ENCODE results near the gene SBK2. TPM values are rescaled to one million over a fixed set of nuclear protein-coding genes. Genes with fewer than 3 reads are reported as not detected.

The SBK2 gene
- total and polyA plus RNA-seq, 9 of the 15 experiments (the other 6 are each of a cell fraction or from before 2014, with no cell fraction given) = not detected

DNA sequence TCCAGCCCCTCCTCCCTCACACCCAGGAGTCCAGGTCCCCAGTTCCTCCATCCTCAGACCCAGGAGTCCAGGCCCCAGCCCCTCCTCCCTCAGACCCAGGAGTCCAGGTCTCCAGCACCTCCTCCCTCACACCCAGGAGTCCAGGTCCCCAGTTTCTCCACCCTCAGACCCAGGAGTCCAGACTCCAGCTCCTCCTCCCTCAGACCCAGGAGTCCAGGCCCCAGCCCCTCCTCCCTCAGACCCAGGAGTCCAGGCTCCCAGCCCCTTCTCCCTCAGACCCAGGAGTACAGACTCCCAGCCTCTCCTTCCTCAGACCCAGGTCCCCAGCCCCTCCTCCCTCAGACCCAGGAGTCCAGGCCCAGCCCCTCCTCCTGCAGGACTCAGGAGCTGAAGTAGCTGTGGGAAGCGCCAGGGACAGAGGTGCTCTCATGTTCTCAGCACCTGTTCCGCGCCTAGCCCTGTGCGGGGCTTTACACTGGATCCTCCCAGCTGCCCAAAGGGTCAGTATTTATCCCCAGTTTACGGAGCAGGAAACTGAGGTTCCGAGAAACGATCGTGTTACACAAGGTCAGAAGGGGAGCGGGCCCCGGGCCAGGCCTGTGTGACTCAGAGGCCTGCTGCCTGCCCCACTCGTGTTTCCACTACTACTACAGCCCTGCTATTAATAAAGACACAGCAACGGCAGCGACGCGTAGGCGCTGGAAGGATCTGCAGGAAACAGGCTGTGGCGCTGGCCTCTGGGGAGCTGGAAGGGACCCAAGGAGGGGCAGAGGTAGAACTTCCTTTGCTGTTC lies 10.1 kb upstream of the SBK2 start (continued):
- TF ChIP-seq, protein P1, sequence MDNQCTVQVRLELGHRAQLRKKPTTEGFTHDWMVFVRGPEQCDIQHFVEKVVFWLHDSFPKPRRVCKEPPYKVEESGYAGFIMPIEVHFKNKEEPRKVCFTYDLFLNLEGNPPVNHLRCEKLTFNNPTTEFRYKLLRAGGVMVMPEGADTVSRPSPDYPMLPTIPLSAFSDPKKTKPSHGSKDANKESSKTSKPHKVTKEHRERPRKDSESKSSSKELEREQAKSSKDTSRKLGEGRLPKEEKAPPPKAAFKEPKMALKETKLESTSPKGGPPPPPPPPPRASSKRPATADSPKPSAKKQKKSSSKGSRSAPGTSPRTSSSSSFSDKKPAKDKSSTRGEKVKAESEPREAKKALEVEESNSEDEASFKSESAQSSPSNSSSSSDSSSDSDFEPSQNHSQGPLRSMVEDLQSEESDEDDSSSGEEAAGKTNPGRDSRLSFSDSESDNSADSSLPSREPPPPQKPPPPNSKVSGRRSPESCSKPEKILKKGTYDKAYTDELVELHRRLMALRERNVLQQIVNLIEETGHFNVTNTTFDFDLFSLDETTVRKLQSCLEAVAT (IDR thresholded peaks at IDR 0.05) = no peak
- peak in 1 of 2 experiments; percentile 16; a peak in 1 of 4 replicates for TF ChIP-seq FOXK2 (conservative IDR thresholded peaks at IDR 0.05 in 1 of 2, IDR thresholded peaks at IDR 0.05 in 1 of 2; ENCODE audit: low read depth in 2 of 2)
- TF ChIP-seq L3MBTL2 (IDR thresholded peaks at IDR 0.05) = peak; percentile 36; the same call in 1 of the 2 replicates
- TF ChIP-seq, protein P2, sequence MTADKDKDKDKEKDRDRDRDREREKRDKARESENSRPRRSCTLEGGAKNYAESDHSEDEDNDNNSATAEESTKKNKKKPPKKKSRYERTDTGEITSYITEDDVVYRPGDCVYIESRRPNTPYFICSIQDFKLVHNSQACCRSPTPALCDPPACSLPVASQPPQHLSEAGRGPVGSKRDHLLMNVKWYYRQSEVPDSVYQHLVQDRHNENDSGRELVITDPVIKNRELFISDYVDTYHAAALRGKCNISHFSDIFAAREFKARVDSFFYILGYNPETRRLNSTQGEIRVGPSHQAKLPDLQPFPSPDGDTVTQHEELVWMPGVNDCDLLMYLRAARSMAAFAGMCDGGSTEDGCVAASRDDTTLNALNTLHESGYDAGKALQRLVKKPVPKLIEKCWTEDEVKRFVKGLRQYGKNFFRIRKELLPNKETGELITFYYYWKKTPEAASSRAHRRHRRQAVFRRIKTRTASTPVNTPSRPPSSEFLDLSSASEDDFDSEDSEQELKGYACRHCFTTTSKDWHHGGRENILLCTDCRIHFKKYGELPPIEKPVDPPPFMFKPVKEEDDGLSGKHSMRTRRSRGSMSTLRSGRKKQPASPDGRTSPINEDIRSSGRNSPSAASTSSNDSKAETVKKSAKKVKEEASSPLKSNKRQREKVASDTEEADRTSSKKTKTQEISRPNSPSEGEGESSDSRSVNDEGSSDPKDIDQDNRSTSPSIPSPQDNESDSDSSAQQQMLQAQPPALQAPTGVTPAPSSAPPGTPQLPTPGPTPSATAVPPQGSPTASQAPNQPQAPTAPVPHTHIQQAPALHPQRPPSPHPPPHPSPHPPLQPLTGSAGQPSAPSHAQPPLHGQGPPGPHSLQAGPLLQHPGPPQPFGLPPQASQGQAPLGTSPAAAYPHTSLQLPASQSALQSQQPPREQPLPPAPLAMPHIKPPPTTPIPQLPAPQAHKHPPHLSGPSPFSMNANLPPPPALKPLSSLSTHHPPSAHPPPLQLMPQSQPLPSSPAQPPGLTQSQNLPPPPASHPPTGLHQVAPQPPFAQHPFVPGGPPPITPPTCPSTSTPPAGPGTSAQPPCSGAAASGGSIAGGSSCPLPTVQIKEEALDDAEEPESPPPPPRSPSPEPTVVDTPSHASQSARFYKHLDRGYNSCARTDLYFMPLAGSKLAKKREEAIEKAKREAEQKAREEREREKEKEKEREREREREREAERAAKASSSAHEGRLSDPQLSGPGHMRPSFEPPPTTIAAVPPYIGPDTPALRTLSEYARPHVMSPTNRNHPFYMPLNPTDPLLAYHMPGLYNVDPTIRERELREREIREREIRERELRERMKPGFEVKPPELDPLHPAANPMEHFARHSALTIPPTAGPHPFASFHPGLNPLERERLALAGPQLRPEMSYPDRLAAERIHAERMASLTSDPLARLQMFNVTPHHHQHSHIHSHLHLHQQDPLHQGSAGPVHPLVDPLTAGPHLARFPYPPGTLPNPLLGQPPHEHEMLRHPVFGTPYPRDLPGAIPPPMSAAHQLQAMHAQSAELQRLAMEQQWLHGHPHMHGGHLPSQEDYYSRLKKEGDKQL (CRISPR knock-in tag; IDR thresholded peaks at IDR 0.05; ENCODE audit: borderline replicate concordance) = peak; percentile 36; the same call in 1 of the 2 replicates
- peak; percentile 16 for TF ChIP-seq CHD4 (IDR thresholded peaks at IDR 0.05; ENCODE audit: insufficient read depth, insufficient replicate concordance, low read depth, low read length, poor library complexity, severe bottlenecking)
- peak; percentile 9; the same call in 1 of the 2 replicates for TF ChIP-seq ZKSCAN1 (IDR thresholded peaks at IDR 0.05; ENCODE audit: low read depth, low read length)
- TF ChIP-seq MYNN (IDR thresholded peaks at IDR 0.05) = no peak
- no peak for TF ChIP-seq MYNN (CRISPR knock-in tag; IDR thresholded peaks at IDR 0.05)
- TF ChIP-seq ZBTB17 (CRISPR knock-in tag; IDR thresholded peaks at IDR 0.05) = no peak
- 0 out of 2 replicates have a peak, but pooled peaks have one; percentile 23 for TF ChIP-seq CREM (IDR thresholded peaks at IDR 0.05; ENCODE audit: low read depth)
- no peak for TF ChIP-seq ZNF717 (CRISPR knock-in tag; IDR thresholded peaks at IDR 0.05)
- TF ChIP-seq SRSF3 (IDR thresholded peaks at IDR 0.05; ENCODE audit: insufficient read depth, low read length) = no peak
- TF ChIP-seq EP300 (IDR thresholded peaks at IDR 0.05; ENCODE audit: low read length) = peak; percentile 23; the same call in 1 of the 2 replicates
- no peak; a peak in 1 of 3 replicates for TF ChIP-seq CBX3 (IDR thresholded peaks at IDR 0.05; ENCODE audit: borderline replicate concordance in 1 of 2, low read length in 2 of 2)
- no peak for TF ChIP-seq RBBP5 (IDR thresholded peaks at IDR 0.05; ENCODE audit: borderline replicate concordance, insufficient read depth, low read length, poor library complexity, severe bottlenecking)
- TF ChIP-seq ETV6 (IDR thresholded peaks at IDR 0.05; ENCODE audit: borderline replicate concordance in 1 of 2, low read depth in 2 of 2, low read length in 1 of 2) = no peak
- TF ChIP-seq ETV6 (CRISPR knock-in tag; IDR thresholded peaks at IDR 0.05; ENCODE audit: borderline replicate concordance) = no peak
- TF ChIP-seq, protein P3, sequence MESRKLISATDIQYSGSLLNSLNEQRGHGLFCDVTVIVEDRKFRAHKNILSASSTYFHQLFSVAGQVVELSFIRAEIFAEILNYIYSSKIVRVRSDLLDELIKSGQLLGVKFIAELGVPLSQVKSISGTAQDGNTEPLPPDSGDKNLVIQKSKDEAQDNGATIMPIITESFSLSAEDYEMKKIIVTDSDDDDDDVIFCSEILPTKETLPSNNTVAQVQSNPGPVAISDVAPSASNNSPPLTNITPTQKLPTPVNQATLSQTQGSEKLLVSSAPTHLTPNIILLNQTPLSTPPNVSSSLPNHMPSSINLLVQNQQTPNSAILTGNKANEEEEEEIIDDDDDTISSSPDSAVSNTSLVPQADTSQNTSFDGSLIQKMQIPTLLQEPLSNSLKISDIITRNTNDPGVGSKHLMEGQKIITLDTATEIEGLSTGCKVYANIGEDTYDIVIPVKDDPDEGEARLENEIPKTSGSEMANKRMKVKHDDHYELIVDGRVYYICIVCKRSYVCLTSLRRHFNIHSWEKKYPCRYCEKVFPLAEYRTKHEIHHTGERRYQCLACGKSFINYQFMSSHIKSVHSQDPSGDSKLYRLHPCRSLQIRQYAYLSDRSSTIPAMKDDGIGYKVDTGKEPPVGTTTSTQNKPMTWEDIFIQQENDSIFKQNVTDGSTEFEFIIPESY (CRISPR knock-in tag; IDR thresholded peaks at IDR 0.05) = peak; percentile 54; the same call in 1 of the 2 replicates
